Omental fat pad (tissue), 4 donors: ENCODE data around the gene MYO15A. TPM values are rescaled to one million over a fixed set of nuclear protein-coding genes. Genes with fewer than 3 reads are reported as not detected.

Experiments used
- ATAC-seq: fragments of 150-250 bp; one replicate; pipeline ENCODE4 v1.9.1; 2016; ENCODE audit warnings: mild to moderate bottlenecking, moderate library complexity; ENCODE audit not compliant: low FRiP score
- DNase-seq: peaks from one replicate; pipeline ENCODE4 v3.0.0-alpha.2; 2019; ENCODE audit warnings: low spot score
- CTCF ChIP-seq, 3 donors: fragments of 450-650 bp; IDR thresholded peaks; one replicate each; pipeline ENCODE4 v1.5.1; 2016 to 2017; ENCODE audit warnings: antibody characterized with exemption in 3 of 3, mild to moderate bottlenecking in 3 of 3, moderate library complexity in 2 of 3
- total RNA-seq, 4 donors: library from RNA; depleted of rRNA; stranded (reverse); fragments of >200 nt; gene quantifications; one replicate each; pipeline ENCODE4 v1.1.0, GENCODE V29; 2016

The MYO15A gene
- total RNA-seq, 4 donors from 2014 or later, result 0.31 to 3.9 (median 2.0) TPM

- no peak for ATAC-seq
- no peak for TF ChIP-seq CTCF (IDR thresholded peaks at IDR 0.05)
- DNase-seq, result no peak
These were observed 9.7 kb downstream of the MYO15A start for GRCh38 chr17:18117982-18118975.

GRCh38 chr17:18119166-18119745 is 10.7 kb downstream of the MYO15A start:
- no peak for TF ChIP-seq CTCF (IDR thresholded peaks at IDR 0.05)
- ATAC-seq, result no peak
- DNase-seq, result no peak

DNA sequence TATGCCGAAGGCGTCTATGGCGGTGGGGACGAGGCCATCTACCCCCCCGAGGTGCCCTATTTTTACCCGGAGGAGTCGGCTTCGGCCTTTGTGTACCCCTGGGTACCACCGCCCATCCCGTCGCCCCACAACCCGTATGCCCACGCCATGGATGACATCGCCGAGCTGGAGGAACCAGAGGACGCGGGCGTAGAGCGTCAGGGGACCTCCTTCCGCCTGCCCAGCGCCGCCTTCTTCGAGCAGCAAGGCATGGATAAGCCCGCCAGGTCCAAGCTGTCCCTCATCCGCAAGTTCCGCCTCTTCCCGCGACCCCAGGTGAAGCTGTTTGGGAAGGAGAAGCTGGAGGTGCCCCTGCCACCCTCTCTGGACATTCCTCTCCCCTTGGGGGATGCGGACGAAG is 11.4 kb downstream of the MYO15A start:
- no peak for TF ChIP-seq CTCF (IDR thresholded peaks at IDR 0.05)
- no peak for DNase-seq
- no peak for ATAC-seq

- DNase-seq (no peak), ATAC-seq (no peak)
These were observed 12.0 kb downstream of the MYO15A start for GRCh38 chr17:18120461-18121017.

GRCh38 chr17:18121144-18121910 is 12.8 kb downstream of the MYO15A start:
- DNase-seq (no peak), ATAC-seq (no peak)
- TF ChIP-seq CTCF (IDR thresholded peaks at IDR 0.05), result no peak

More at GRCh38 chr17:18120461-18121017, 12.0 kb downstream of the MYO15A start:
- no peak for TF ChIP-seq CTCF (IDR thresholded peaks at IDR 0.05)

GRCh38 chr17:18122990-18123753 is 14.6 kb downstream of the MYO15A start:
- no peak for DNase-seq
- TF ChIP-seq CTCF (IDR thresholded peaks at IDR 0.05), result no peak
- ATAC-seq, result no peak
